Astrocyte of the hippocampus (primary cell): ENCODE results near the gene GBP3.
"Not testable (repeated sequence)": the region's sequence is repeated elsewhere in the genome, so short reads cannot be mapped to it uniquely, and the experiment has no call there.

Experiments used
- DNase-seq: peaks from one replicate; pipeline ENCODE4 v3.0.0; 2011; ENCODE audit warnings: low read depth, low spot score

GBP3 gene, protein sequence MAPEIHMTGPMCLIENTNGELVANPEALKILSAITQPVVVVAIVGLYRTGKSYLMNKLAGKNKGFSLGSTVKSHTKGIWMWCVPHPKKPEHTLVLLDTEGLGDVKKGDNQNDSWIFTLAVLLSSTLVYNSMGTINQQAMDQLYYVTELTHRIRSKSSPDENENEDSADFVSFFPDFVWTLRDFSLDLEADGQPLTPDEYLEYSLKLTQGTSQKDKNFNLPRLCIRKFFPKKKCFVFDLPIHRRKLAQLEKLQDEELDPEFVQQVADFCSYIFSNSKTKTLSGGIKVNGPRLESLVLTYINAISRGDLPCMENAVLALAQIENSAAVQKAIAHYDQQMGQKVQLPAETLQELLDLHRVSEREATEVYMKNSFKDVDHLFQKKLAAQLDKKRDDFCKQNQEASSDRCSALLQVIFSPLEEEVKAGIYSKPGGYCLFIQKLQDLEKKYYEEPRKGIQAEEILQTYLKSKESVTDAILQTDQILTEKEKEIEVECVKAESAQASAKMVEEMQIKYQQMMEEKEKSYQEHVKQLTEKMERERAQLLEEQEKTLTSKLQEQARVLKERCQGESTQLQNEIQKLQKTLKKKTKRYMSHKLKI

DNA sequence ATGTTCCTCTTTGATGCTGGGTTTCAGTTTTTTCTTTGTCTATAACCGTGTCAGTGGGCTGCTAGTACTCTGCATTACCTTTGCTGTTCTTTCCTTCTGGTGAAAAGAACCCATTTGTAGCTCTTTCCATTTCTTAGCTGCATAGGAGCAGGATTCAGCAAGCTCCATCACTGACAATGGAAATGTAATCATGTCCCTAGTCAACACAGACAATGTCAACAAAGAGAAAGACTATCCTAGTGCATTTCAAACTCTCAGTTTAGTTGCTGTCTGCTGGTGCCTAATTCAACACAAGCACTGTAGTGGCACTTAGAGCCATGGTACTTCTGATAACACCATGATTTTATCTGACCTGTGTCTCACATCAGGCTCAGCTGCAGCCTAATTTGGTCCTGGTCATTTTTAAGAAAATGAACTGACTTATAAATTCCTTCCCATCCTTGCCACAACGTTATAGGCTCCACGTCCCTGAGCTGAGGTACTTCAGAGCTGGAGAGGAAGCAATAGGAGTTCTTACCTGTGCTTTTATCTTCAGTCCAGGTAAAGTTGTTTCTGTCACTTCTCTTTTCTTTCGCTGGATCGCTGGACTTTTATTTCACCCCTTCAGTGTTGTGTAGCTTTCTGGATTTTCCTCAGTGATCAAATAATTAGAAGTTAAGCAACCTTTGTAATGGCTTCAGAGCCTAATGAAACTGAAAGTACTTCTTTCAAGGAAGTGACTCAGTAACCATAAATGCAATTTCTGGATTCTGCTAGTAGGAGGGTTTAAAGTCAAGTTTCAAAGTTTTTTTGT is at the start of gene GBP3:
GBP3 (minus strand) TSS at position 700 of the 793 bp plus-strand sequence. CDS start 2,145 bp downstream, outside the sequence.
- peak; percentile 68 for DNase-seq

DNA sequence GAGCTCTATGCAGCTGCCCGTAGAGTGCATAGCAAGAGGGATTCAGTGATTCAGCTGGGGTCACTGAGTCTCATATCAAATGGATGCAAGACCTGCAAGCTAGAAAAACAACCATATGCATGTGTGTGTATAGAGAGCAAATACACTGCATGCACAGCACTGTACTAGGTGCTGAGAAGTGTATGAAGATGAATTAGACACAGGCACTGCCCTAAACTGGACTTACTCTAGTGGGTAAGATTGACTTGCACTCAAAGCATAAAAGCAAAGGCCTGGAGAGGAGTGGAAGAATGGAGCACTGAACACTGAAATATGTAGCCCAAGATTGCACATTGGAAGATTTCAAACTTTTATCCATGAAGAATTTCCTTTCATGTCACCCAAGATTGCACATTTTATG is 47.8 kb upstream of the GBP3 start:
- DNase-seq, result no peak

DNA sequence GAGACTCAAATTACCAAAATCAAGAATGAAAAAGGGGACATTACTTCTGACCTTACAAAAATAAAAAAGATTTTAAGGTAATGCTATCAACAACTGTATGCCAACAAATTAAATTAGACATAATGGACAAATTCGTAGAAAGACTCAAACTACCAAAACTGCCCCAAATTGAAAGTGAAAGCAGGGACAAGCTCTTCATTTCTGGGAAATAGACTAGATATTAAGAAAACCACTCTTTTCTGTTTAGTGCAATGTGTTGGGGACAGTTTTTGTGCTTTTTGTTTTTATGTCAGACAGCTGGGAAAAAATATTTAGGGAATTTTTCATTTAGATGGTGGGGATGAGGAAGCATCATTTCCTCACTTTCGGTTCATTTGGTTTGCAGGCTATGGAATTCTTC is 47.3 kb upstream of the GBP3 start:
- DNase-seq, result no peak

DNA sequence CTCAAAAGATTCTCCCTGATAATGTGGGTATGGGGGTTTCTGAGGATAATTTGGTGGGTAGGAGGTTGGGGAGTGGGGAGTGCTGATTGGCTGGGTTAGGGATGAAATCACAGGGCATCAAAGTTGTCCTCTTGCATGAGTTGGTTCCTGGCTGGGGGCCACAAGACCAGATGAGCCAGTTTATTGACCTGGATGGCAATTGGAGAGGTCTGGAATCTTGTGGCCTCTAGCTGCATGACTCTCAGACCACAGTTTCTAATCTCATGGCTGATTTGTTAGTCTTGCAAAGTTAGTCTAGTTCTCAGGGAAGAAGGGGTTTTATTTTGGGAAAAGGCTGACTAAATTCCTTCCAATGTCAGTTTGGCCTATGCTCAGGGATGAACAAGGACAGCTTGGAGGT is 45.6 kb upstream of the GBP3 start:
- DNase-seq, result peak; percentile 83

DNA sequence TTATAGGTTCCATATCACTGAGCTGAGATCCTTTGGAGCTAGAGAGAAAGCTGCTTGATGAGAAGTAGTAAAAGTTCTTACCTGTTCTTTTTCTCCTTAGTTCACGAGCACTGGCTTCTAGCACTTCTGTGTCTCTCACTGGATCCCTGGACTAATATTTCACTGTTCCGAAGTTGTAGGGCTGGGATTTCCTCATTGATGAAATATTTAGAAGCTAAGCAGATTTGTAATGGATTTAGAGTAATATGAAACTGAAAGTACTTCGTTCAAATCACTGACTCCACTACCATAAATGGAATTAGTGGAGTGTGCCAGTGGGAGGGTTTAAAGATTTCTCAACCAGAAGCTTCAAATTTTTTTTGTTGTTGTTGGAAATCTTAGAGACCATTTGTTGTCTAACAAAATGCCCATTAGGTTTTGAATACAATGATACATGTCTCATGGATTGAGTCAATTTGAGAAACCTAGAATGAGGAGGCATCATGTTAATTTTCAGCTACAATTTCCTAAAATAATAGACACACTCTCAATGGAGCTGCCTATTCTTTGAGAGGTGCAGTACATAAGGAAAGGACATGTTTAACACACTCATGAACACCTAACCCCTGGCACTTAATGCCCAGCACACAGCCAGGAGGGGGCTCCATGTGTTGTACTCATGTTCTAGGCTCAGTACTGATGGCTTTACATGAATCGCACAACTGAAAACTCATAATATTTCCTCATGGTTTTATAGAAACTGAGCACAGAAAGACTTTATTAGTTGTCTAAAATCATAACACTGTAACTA is 42.6 kb upstream of the GBP3 start, which contains the start of gene GBP1:
GBP1 (minus strand) TSS at position 130 of the 790 bp plus-strand sequence. CDS start 1,974 bp downstream, outside the sequence.
- DNase-seq, result peak; percentile 78

DNA sequence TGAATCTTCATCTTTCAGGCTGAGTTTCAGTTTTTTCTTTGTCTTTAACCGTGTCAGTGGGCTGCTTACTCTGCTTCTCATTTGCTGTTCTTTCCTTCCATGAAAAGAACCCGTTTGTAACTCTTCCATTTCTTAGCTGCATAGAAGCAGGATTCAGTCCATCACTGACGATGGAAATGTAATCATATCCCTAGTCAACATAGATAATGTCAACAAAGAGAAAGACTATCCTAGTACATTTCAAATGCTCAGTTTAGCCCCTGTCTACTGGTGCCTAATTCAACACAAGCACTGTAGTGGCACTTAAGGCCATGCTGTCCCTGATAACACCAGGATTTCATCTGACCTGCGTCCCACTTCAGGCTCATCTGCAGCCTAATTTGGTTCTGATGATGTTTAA is 42.0 kb upstream of the GBP3 start:
- DNase-seq, result no peak

DNA sequence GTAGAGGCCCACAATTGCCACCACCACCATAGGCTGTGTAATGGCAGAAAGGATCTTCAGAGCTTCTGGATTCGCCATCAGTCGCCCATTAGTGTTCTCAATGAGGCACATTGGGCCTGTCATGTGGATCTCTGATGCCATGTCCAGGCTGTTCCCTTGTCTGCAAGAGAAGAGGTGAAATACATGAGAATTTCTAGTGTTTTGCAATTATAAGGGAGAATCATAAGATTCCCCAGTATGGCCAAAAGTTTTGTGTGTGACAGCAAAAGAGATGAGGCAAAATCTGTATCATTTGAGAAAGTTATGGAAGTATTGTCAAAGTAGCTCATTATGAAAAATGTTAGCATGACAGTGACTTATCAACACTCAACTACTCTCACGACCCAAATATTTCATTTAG is 40.4 kb upstream of the GBP3 start:
- DNase-seq, result no peak

DNA sequence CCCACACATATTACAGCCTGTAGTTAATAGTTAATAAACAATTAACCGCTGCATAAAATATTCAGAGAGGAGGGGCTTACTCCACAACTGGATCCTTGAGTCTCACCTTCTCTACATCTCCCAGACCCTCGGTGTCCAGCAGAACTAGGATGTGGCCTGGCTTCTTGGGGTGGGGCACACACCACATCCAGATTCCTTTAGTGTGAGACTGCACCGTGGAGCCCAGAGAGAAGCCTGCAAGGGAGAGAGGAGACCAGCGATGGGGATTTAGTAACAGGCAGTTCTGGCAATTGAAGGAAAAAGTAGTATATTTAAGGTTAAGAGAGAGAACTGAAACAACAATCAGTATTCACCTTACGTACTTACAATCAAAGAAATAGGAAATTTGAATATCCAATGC is 37.4 kb upstream of the GBP3 start:
- DNase-seq, result no peak

DNA sequence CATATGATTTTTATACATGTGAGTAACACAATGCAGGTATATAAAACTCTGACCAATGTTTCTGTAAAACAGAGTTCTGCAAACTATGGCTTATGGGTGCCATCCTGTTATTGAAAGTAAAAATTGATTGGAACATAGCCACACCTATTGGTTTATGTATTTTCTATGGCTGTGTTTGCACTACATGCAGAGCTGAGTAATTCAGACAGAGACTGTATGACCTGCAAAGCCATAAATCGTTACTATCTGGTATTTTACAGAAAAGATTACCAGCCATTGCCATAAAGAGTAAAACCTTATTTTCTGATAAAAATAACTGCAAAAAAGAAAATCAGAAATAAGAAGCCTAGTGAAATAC is 29.3 kb upstream of the GBP3 start:
- no peak for DNase-seq

DNA sequence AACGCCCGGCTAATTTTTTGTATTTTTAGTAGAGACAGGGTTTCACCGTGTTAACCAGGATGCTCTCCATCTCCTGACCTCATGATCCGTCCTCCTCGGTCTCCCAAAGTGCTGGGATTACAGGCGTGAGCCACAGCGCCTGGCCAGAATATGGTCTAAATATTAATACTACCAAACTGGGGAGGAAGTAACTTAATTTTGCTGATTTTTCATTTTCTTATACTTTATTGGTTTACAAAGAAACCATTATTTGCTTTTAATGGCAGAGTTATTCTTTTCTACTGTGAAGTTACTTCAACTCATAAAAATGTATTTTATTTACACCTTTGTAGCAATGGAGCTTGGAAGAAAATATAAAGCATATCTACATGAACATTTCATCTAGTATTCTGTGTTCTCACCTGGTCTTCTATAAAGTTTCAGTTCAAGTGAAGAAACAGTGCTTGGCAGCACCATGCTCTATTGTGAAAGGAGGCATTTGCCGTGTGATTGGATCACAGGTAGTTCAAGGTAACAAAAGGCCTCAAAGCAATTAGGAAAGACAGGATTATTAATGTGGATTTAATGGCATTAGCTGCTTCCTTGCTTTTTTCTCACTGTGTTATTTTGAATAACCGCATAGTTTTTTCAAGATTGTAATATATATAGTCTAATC is 28.8 kb upstream of the GBP3 start:
- no peak for DNase-seq

DNA sequence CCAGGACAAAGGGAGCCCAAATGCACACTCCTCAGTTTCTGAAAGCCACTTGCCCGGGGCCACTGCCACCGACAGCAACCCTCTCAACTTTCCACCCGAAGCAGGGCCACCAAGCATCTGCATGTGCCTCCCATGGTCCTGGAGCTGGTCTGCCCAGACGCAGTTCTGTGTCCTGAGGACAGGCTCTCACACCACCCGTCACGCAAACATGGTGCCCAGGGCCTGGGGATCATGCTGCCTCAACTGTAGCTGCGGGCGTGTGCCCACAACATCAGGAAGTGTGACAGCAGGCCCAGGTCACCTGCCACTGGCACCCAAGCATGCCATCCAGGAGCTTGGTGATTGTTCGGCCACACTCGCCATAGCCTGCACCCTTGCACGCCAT is 28.0 kb upstream of the GBP3 start:
- no peak for DNase-seq

DNA sequence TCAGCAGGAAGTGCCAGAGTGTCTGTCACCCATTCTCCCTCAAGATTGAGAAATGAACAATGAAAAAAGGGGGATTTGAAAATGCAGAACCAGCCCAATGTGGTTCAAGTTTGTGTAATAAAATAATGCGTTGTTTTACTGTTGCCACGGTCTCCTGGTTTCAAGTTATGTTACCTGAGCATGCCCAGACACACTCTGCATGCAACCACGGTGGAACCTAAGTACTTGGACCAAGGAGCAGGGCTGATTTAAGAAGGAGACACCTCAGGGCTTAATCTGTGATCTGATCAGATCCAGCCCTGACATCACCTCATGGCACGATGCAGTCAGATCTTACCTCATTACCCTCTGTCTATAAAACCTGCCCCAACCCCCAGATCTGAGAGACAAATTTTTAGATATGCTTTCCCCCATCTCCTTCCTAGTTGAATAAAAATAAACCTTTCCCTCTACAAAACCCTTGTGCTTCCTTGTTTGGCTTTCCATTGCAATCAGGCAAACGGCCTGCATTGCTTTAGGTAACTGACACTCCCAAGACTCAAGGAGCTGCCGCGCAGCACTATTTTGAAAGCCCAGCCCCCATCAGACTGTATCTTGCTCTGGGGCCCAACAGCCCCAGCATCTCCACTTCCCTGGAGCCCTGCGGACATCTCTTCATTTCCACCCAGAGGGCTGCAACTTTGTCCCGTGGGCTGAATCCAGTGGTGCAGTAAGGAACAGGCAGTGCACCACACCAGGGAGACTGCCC is 27.4 kb upstream of the GBP3 start:
- not testable (repeated sequence) for DNase-seq

DNA sequence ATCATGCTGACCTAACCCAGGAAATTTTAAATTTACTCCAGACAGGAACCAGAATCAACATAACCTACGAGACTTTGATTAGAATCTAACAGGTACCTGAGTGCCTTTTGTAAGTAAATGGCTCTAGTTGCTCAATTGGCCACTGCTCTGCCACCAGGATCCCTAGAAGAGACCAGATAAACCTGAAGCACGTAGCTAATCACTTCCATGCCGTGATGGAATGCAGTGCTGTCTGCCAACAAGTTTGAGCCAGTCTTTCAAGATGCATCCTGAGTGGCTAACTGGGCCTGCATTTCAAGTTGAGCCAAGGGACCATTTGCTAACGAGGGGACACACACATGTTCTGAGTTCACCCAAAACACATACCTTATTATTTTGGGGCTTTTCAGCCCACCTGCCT is 26.5 kb upstream of the GBP3 start:
- DNase-seq, result not testable (repeated sequence)

DNA sequence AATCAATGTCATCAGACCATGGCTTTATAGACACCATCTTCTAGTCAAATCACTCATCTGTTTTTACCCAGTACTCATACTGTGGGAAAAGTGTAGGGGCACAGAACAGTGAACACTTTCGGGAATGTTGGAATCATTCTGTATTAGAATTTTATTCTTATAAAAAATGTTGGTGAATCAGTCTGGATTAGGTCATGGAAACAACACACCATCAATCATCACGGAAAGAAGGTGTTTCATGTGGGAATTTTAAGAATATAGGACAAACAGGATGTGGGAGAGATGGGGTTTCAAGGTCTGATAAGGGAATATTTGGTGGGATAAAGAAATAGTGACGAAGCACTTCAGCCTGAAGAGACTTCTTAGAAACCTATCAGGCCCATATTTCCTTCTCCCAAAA is 25.1 kb upstream of the GBP3 start:
- peak; percentile 81 for DNase-seq

DNA sequence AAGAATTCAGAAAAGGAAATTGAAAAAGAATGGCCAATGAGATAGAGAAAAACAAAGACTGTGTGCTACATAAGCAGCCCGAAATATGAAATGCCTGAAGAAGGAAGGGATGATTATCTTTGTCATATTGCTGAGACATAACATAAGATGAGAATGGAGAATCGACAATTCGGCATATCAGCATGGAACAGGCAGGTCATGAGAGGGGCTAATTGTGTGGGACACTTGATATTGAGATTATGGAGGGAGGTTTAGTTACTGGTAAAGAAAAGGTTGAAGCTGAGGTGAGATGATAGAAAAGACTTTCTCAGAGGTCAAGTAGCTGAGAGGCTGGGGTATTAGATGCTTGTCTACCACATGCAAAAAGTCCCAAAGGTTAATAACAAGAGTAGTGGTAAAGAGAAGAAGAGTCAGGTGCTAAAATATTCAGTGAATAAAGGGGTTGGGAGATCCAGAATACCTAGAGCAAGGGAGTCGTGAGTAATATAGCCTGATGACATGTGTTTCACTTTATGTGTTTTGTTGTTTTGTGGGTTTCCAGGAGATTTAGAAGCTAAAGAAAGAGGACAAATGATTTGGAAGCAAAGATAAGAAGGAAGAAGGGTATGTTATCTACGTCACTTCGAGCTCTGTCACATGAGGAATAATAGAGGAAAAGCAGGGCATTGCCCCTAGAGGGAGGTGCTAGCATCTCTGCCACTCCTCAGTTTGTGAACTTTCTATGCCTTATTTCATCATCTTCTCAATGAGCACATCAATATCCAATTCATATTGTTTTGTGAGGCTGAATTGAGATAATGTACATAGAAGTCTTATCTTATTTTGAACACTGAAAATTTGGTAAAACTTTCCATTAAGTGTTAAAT is 23.9 kb upstream of the GBP3 start:
- not testable (repeated sequence) for DNase-seq

DNA sequence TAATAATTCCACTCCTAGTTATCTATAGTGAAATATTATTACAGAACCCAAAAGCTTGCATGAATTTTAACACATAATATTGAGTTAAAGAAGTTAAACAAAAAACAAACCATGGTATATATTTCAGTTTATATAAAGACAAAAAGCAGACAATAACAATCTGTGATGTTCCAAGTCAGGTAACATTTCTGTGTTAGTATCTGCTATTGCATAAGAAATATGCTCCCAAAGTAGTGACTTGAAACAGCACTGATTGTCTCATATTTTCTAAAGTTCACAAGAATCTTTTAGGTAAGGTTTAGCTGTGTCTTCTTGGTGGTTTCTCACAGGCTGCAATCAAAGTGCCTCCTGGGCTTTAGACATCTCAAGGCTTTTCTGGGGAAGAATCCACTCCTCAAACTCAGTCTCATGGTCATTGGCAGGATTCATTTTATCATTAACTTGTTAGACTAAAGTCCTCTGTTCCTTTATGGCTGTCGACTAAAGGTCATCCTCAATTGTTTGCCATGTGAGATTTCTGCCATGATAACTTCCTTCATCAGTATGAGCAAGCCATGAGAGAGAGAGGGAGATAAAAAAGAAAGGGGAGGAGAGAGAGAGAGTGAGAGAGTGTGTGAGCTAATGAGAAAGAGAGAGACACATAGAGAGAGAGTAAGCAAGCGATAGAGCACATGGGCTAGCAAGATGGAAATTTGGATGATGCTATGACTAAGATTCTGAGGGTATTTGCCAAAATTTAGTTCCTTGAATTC is 22.5 kb upstream of the GBP3 start:
- no peak for DNase-seq

DNA sequence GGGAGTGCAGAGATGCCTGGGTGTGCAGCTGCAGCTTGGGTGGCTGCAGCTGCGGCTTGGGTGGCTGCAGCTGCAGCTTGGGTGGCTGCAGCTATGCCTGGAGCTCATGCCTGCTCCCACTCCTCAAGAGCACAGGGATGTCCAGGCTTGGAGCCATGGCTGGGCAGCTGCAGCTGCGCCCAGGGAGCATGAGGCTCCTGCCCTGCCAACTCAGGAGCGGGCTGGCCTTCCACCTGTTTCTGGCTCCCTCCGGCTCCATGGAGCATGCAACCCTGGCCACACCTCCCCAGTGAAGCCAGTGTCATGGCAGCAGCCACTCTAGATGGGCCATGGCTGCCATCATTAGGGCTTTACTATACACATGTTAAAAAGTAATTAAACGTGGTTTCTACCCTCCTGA is 21.3 kb upstream of the GBP3 start:
- no peak for DNase-seq

DNA sequence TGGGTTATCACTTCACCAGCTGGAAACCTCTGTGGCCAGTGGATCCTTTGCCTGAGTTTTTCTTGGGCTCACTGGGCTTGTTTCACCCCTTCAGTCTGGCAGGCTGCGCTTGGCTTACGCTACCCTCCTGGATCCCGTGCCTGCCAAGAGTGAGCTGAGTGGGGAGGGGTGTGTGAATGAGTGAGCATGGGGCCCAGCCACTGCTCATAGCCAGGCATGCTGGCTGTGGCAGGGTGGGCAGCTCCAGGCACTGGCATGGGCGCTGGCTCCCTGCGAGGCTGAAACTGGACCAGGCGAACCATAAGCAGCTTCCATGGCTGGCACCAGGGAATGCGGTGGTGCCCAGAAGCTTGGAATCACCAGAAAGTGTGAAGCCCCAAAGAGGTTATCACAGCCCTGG is 19.8 kb upstream of the GBP3 start:
- no peak for DNase-seq

DNA sequence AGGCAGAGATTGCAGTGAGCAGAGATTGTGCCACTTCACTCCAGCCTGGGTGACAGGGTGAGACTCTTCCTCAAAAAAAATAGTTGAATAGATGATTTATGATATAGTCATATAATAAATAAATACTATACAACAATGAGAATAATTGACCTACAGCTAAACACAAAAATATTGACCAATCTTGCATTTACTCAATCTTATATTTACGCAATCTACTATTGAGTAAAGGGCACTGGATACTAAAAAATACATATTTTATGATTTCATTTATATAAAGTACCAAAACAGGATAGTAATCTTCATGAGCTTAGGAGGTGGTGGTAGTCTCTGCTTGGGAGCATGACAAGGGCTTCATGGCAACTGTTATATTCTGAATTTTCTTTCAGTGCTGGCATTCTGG is 19.1 kb upstream of the GBP3 start:
- DNase-seq, result no peak
